HCT116 (cell line): ENCODE data around the gene UTS2B. TPM values are rescaled to one million over a fixed set of nuclear protein-coding genes. Genes with fewer than 3 reads are reported as not detected.

ENCODE experiments used
- ATAC-seq: fragments of 200-7000 bp; cut with Tn5 transposase; 2 replicates; pipeline ENCODE4 v1.9.1; 2020; ENCODE audit warnings: mild to moderate bottlenecking, moderate library complexity
- BruUV-seq: library from RNA; stranded (reverse); fragments of 400-500 nt; replicated peaks from 2 replicates; lab custom pipeline; 2021; lab: Mats Ljungman, UMichigan
- CTCF ChIA-PET: fragments of 300-600 bp; sonication (Branson Sonifier 250); formaldehyde crosslinking; loops from one replicate; lab custom pipeline; 2021; ENCODE audit warnings: antibody characterized with exemption; lab: Charles Lee
- POLR2A ChIA-PET: fragments of 300-600, 350-600 bp; sonication (Branson Sonifier 250); formaldehyde crosslinking; loops from one replicate; lab custom pipeline; 2021; ENCODE audit warnings: antibody characterized with exemption; lab: Charles Lee
- RAD21 ChIA-PET, 2 experiments: fragments of 300-600 bp; sonication (Branson Sonifier 250); formaldehyde crosslinking; loops; one replicate each; lab custom pipeline; 2023; ENCODE audit warnings: low total read pairs in 2 of 2; ENCODE audit not compliant: uncharacterized antibody in 2 of 2, unreplicated experiment in 2 of 2, low non-redundant PET in 1 of 2; lab: Charles Lee
- DNase-seq: peaks from one replicate; pipeline ENCODE4 v3.0.0-alpha.2; 2010; ENCODE audit warnings: low read depth, low spot score
- H2AFZ ChIP-seq: fragments of 200-600 bp; shearing (Covaris generic), sonication (generic); 2 replicates; pipeline ENCODE4 v1.6.1; 2017; ENCODE audit warnings: low read depth, mixed run types, mixed read lengths, antibody characterized with exemption, low read length; ENCODE audit not compliant: poor library complexity, severe bottlenecking
- H3K27ac ChIP-seq: 2 replicates; pipeline ENCODE4 v1.5.1; 2012; ENCODE audit warnings: low read depth, low read length
- H3K27me3 ChIP-seq: fragments of 200-600 bp; sonication (generic); 2 replicates; pipeline ENCODE4 v1.6.1; 2016; ENCODE audit warnings: mixed run types, low read length, mixed read lengths; ENCODE audit not compliant: insufficient read depth
- H3K36me3 ChIP-seq, 2 experiments: fragments of 200-500 bp in 1 of 2; fragments of 200-600 bp in 1 of 2; sonication (Bioruptor generic) in 1 of 2; sonication (generic) in 1 of 2; 2 replicates each; pipeline versions ENCODE4 v1.5.1 to v1.6.1; 2014 to 2016; ENCODE audit warnings: low read length in 2 of 2, inconsistent platforms in 1 of 2, mixed read lengths in 1 of 2, mixed run types in 1 of 2; ENCODE audit not compliant: insufficient read depth in 2 of 2, control insufficient read depth in 1 of 2
- H3K4me1 ChIP-seq, 2 experiments: fragments of 200-600 bp in 1 of 2; sonication (generic) in 1 of 2; 2 replicates each; pipeline versions ENCODE4 v1.5.1 to v1.6.1; 2012 to 2017; ENCODE audit warnings: low read length in 2 of 2, inconsistent platforms in 1 of 2, mild to moderate bottlenecking in 1 of 2, mixed read lengths in 1 of 2, mixed run types in 1 of 2, moderate library complexity in 1 of 2; ENCODE audit not compliant: insufficient read depth in 2 of 2, control insufficient read depth in 1 of 2
- H3K4me2 ChIP-seq: fragments of 200-600 bp; sonication (generic); 2 replicates; pipeline ENCODE4 v1.6.1; 2017; ENCODE audit warnings: mixed run types, low read length, mixed read lengths
- H3K4me3 ChIP-seq, 2 experiments: fragments of 200-600 bp in 1 of 2; sonication (generic) in 1 of 2; replicated peaks in 1 of 2; 2 replicates each; pipeline ENCODE4 v1.5.1; 2011 to 2016; ENCODE audit warnings: low read length in 2 of 2, control low read depth in 1 of 2, low read depth in 1 of 2, mild to moderate bottlenecking in 1 of 2, mixed read lengths in 1 of 2, mixed run types in 1 of 2
- H3K79me2 ChIP-seq: fragments of 200-600 bp; sonication (generic); 2 replicates; pipeline ENCODE4 v1.6.1; 2017; ENCODE audit warnings: mild to moderate bottlenecking, mixed run types, low read length, moderate library complexity, mixed read lengths; ENCODE audit not compliant: insufficient read depth
- H3K9ac ChIP-seq: fragments of 200-600 bp; sonication (generic); 2 replicates; pipeline ENCODE4 v1.6.1; 2016; ENCODE audit warnings: low read length, mixed read lengths
- H3K9me2 ChIP-seq: fragments of 200-600 bp; sonication (generic), shearing (Covaris generic); 2 replicates; pipeline ENCODE4 v1.6.1; 2017; ENCODE audit warnings: mixed run types, mild to moderate bottlenecking, moderate library complexity; ENCODE audit not compliant: insufficient read depth
- H3K9me3 ChIP-seq, 2 experiments: fragments of 200-500 bp in 1 of 2; fragments of 200-600 bp in 1 of 2; sonication (Bioruptor generic) in 1 of 2; sonication (generic) in 1 of 2; 2 replicates each; pipeline ENCODE4 v1.6.1; 2014 to 2017; ENCODE audit warnings: low read length in 2 of 2, mixed read lengths in 2 of 2, inconsistent platforms in 1 of 2, low read depth in 1 of 2, mild to moderate bottlenecking in 1 of 2, mixed run types in 1 of 2, moderate library complexity in 1 of 2; ENCODE audit not compliant: control insufficient read depth in 1 of 2, insufficient read depth in 1 of 2
- H4K20me1 ChIP-seq: fragments of 200-600 bp; sonication (generic), shearing (Covaris generic); 2 replicates; pipeline ENCODE4 v1.6.1; 2017; ENCODE audit warnings: mixed run types, mild to moderate bottlenecking, moderate library complexity; ENCODE audit not compliant: insufficient read depth
- CTCF ChIP-seq, 3 experiments: fragments of 200-600 bp in 1 of 3; sonication (generic) in 1 of 3; IDR thresholded peaks in 2 of 3; conservative IDR thresholded peaks in 1 of 3; 2 replicates each; pipeline ENCODE4 v1.5.1; 2012 to 2017; ENCODE audit warnings: low read depth in 2 of 3, low read length in 2 of 3, antibody characterized with exemption in 1 of 3, borderline replicate concordance in 1 of 3, control low read depth in 1 of 3, mild to moderate bottlenecking in 1 of 3, mixed read lengths in 1 of 3, mixed run types in 1 of 3, moderate library complexity in 1 of 3; ENCODE audit not compliant: insufficient read depth in 1 of 3
- EGR1 ChIP-seq: IDR thresholded peaks from 2 replicates; pipeline ENCODE4 v1.6.1; 2012; ENCODE audit warnings: low read depth
- ELF1 ChIP-seq: IDR thresholded peaks from 2 replicates; pipeline ENCODE4 v1.6.1; 2012; ENCODE audit warnings: low read depth, borderline replicate concordance
- FOSL1 ChIP-seq: IDR thresholded peaks from 2 replicates; pipeline ENCODE4 v1.6.1; 2012; ENCODE audit warnings: low read depth
- POLR2A ChIP-seq: IDR thresholded peaks from 2 replicates; pipeline ENCODE4 v1.7.0; 2011; ENCODE audit warnings: borderline replicate concordance; ENCODE audit not compliant: insufficient read depth, insufficient read length; ENCODE audit errors: extremely low read depth
- SP1 ChIP-seq: IDR thresholded peaks from 2 replicates; pipeline ENCODE4 v1.6.1; 2012; ENCODE audit warnings: low read depth
- SRF ChIP-seq: IDR thresholded peaks from 2 replicates; pipeline ENCODE4 v1.6.1; 2012; ENCODE audit warnings: low read depth
- TCF7L2 ChIP-seq: IDR thresholded peaks from 2 replicates; pipeline ENCODE4 v1.7.0; 2011; ENCODE audit warnings: borderline replicate concordance, inconsistent platforms; ENCODE audit not compliant: insufficient read depth, insufficient read length; ENCODE audit errors: extremely low read depth
- YY1 ChIP-seq: IDR thresholded peaks from 2 replicates; pipeline ENCODE4 v1.6.1; 2011; ENCODE audit warnings: low read length, low read depth, moderate library complexity, mild to moderate bottlenecking; ENCODE audit not compliant: insufficient replicate concordance; ENCODE audit errors: extremely low read depth
- ZBTB33 ChIP-seq: IDR thresholded peaks from 2 replicates; pipeline ENCODE4 v1.6.1; 2011; ENCODE audit warnings: mild to moderate bottlenecking, low read length, moderate library complexity; ENCODE audit not compliant: insufficient replicate concordance; ENCODE audit errors: extremely low read depth
- ZNF274 ChIP-seq: fragments of 200-500 bp; sonication (Bioruptor generic); IDR thresholded peaks from 2 replicates; pipeline ENCODE4 v1.6.1; 2014; ENCODE audit warnings: mild to moderate bottlenecking, low read depth, low read length, inconsistent platforms
- intact Hi-C: fragments of 100-400 bp; cut with micrococcal nuclease; formaldehyde crosslinking; loops from 2 replicates; pipeline ENCODE4 v1.10.0; 2022
- total RNA-seq: library from RNA; stranded (reverse); gene quantifications from one replicate; pipeline ENCODE4 v1.2.1, GENCODE V29; 2021; ENCODE audit not compliant: unreplicated experiment

UTS2B gene
- total RNA-seq, 1 experiment from 2014 or later, result 0.59 TPM

- Histone ChIP-seq H3K9ac (no peak overlapping the region), H3K27ac (no peak overlapping the region), H2AFZ (no peak overlapping the region), H3K4me1 (peaks cover 0 to 8% of the 10 kb centered on the region in 2 experiments; a peak in 2 of 4 replicates), H3K4me2 (no peak overlapping the region), H3K4me3 (no peak overlapping the region), H3K9me3 (no peaks in the 10 kb centered on the region), H3K36me3 (no peaks in the 10 kb centered on the region; a peak in 1 of 4 replicates), H3K9me2 (no peaks in the 10 kb centered on the region), H3K27me3 (no peaks in the 10 kb centered on the region), H3K79me2 (peaks cover 99% of the 10 kb centered on the region), H4K20me1 (no peaks in the 10 kb centered on the region; the same call in 1 of the 2 replicates)
- no TSS peak for BruUV-seq
- TF ChIP-seq CTCF (IDR thresholded peaks at IDR 0.05 in 2 of 3, conservative IDR thresholded peaks at IDR 0.05 in 1 of 3; ENCODE audit: borderline replicate concordance in 1 of 3, insufficient read depth in 1 of 3, low read depth in 2 of 3, low read length in 2 of 3) (no peak), FOSL1 (0 out of 2 replicates have a peak, but pooled peaks have one; percentile 6)
- DNase-seq (no peak), ATAC-seq (no peak)
- intact Hi-C loops, result no loop called here
- POLR2A ChIA-PET, result no interaction called here
- RAD21 ChIA-PET, result no interaction called here
- CTCF ChIA-PET, result no interaction called here
These were observed 15.0 kb upstream of the UTS2B start for GRCh38 chr3:191345334-191345733.

- no TSS peak for BruUV-seq
These were observed 13.6 kb upstream of the UTS2B start for GRCh38 chr3:191343913-191344312.

More at GRCh38 chr3:191343913-191344312, 13.6 kb upstream of the UTS2B start:
- Histone ChIP-seq H3K79me2 (peaks cover 100% of the 10 kb centered on the region), H4K20me1 (no peaks in the 10 kb centered on the region; the same call in 1 of the 2 replicates), H3K27me3 (no peaks in the 10 kb centered on the region), H3K9me3 (no peaks in the 10 kb centered on the region), H2AFZ (no peak overlapping the region), H3K4me3 (no peak overlapping the region), H3K36me3 (no peaks in the 10 kb centered on the region; a peak in 1 of 4 replicates), H3K9me2 (no peaks in the 10 kb centered on the region), H3K27ac (no peak overlapping the region), H3K4me1 (peaks cover 0 to 14% of the 10 kb centered on the region in 2 experiments; a peak in 3 of 4 replicates), H3K9ac (no peak overlapping the region), H3K4me2 (no peak overlapping the region)
- ATAC-seq, result no peak
- ChIA-PET RAD21 (no interaction called here), CTCF (no interaction called here), POLR2A (no interaction called here)
- no peak for DNase-seq
- intact Hi-C loops, result no loop called here
- TF ChIP-seq POLR2A (no peak), ZNF274 (no peak), SP1 (no peak), YY1 (no peak), SRF (no peak), ELF1 (no peak), ZBTB33 (no peak), EGR1 (no peak), TCF7L2 (no peak), FOSL1 (no peak), CTCF (IDR thresholded peaks at IDR 0.05 in 2 of 3, conservative IDR thresholded peaks at IDR 0.05 in 1 of 3; ENCODE audit: borderline replicate concordance in 1 of 3, insufficient read depth in 1 of 3, low read depth in 2 of 3, low read length in 2 of 3) (no peak)
- TF ChIP-seq, all 23 proteins: peak for 0
